WTC11 (cell line): Measurements from ENCODE around the gene RNF19B. TPM values are rescaled to one million over a fixed set of nuclear protein-coding genes. Genes with fewer than 3 reads are reported as not detected.
"Not testable (repeated sequence)": the region's sequence is repeated elsewhere in the genome, so short reads cannot be mapped to it uniquely, and the experiment has no call there.

Source experiments
- ATAC-seq: fragments of 200-7000 bp; cut with Tn5 transposase; 2 replicates; pipeline ENCODE4 v1.10.0; 2021; ENCODE audit warnings: mild to moderate bottlenecking, moderate library complexity
- CTCF ChIA-PET: fragments of 300-600 bp; sonication (Branson Sonifier 250); formaldehyde crosslinking; loops from one replicate; lab custom pipeline; 2021; ENCODE audit warnings: antibody characterized with exemption; lab: Charles Lee
- POLR2A ChIA-PET: fragments of 350-600 bp; sonication (Branson Sonifier 250); formaldehyde crosslinking; loops from one replicate; lab custom pipeline; 2021; ENCODE audit warnings: antibody characterized with exemption; lab: Charles Lee
- DNase-seq: peaks from one replicate; pipeline ENCODE4 v3.0.0; 2021; ENCODE audit warnings: low spot score
- H3K27ac Mint-ChIP-seq: 2 replicates; pipeline ENCODE4 v1.8.0; 2021; ENCODE audit warnings: mixed read lengths
- H3K27me3 Mint-ChIP-seq: 2 replicates; pipeline ENCODE4 v1.8.0; 2021; ENCODE audit warnings: low read depth, mild to moderate bottlenecking, moderate library complexity, mixed read lengths
- H3K36me3 Mint-ChIP-seq: 2 replicates; pipeline ENCODE4 v1.8.0; 2021; ENCODE audit warnings: mixed read lengths
- H3K4me1 Mint-ChIP-seq: 2 replicates; pipeline ENCODE4 v1.8.0; 2022; ENCODE audit warnings: mixed read lengths
- H3K4me3 Mint-ChIP-seq: 2 replicates; pipeline ENCODE4 v1.8.0; 2021; ENCODE audit warnings: mild to moderate bottlenecking, moderate library complexity, mixed read lengths
- H3K9me3 Mint-ChIP-seq: 2 replicates; pipeline ENCODE4 v1.8.0; 2021; ENCODE audit warnings: mixed read lengths
- EMX1 ChIP-seq: fragments of 250-450 bp; sonication (Bioruptor Pico); IDR thresholded peaks from 2 replicates; pipeline ENCODE4 v1.8.0; 2021; ENCODE audit warnings: mild to moderate bottlenecking
- ETV6 ChIP-seq: sonication (generic); formaldehyde crosslinking; IDR thresholded peaks from 2 replicates; pipeline ENCODE4 v1.8.1; 2022; ENCODE audit warnings: mild to moderate bottlenecking, missing genetic modification reagents
- FOXJ3 ChIP-seq: sonication (generic); formaldehyde crosslinking; IDR thresholded peaks from 2 replicates; pipeline ENCODE4 v1.9.0; 2021; ENCODE audit warnings: missing genetic modification reagents, mild to moderate bottlenecking, borderline replicate concordance
- FOXK1 ChIP-seq: sonication (generic); formaldehyde crosslinking; IDR thresholded peaks from 2 replicates; pipeline ENCODE4 v1.8.0; 2022; ENCODE audit warnings: mild to moderate bottlenecking, moderate library complexity, missing genetic modification reagents
- GABPB1 ChIP-seq: sonication (generic); formaldehyde crosslinking; IDR thresholded peaks from 2 replicates; pipeline ENCODE4 v1.8.1; 2023; ENCODE audit warnings: mild to moderate bottlenecking, missing genetic modification reagents
- GRHL2 ChIP-seq: fragments of 250-450 bp; sonication (Bioruptor Pico); IDR thresholded peaks from 2 replicates; pipeline ENCODE4 v1.8.0; 2022; ENCODE audit warnings: mild to moderate bottlenecking, moderate library complexity; ENCODE audit not compliant: insufficient replicate concordance, severe bottlenecking
- HMGA2 ChIP-seq: fragments of 250-450 bp; sonication (Bioruptor Pico); IDR thresholded peaks from 2 replicates; pipeline ENCODE4 v1.4.0; 2021; ENCODE audit warnings: mild to moderate bottlenecking, moderate library complexity
- MXD4 ChIP-seq: fragments of 250-450 bp; sonication (Bioruptor Pico); IDR thresholded peaks from 2 replicates; pipeline ENCODE4 v1.8.0; 2021; ENCODE audit warnings: mild to moderate bottlenecking, moderate library complexity, borderline replicate concordance
- NFE2L1 ChIP-seq: sonication (generic); formaldehyde crosslinking; IDR thresholded peaks from 2 replicates; pipeline ENCODE4 v1.8.1; 2023; ENCODE audit warnings: missing genetic modification reagents
- RELA ChIP-seq: sonication (generic); formaldehyde crosslinking; IDR thresholded peaks from 2 replicates; pipeline ENCODE4 v1.8.1; 2022; ENCODE audit warnings: missing genetic modification reagents, mild to moderate bottlenecking, borderline replicate concordance
- TP53 ChIP-seq: sonication (generic); formaldehyde crosslinking; IDR thresholded peaks from 2 replicates; pipeline ENCODE4 v1.8.1; 2023; ENCODE audit warnings: mild to moderate bottlenecking, missing genetic modification reagents
- ZNF219 ChIP-seq: sonication (generic); formaldehyde crosslinking; IDR thresholded peaks from 2 replicates; pipeline ENCODE4 v1.8.0; 2023; ENCODE audit warnings: missing genetic modification reagents, mild to moderate bottlenecking, borderline replicate concordance
- ZNF263 ChIP-seq: sonication (generic); formaldehyde crosslinking; IDR thresholded peaks from 2 replicates; pipeline ENCODE4 v1.8.1; 2022; ENCODE audit warnings: low read depth, mild to moderate bottlenecking, moderate library complexity, missing genetic modification reagents
- ZNF396 ChIP-seq: fragments of 250-450 bp; sonication (Bioruptor Pico); IDR thresholded peaks from 2 replicates; pipeline ENCODE4 v1.8.0; 2021; ENCODE audit warnings: mild to moderate bottlenecking, moderate library complexity, borderline replicate concordance
- total RNA-seq: library from RNA; stranded (reverse); gene quantifications from 3 replicates; pipeline ENCODE4 v1.2.3, GENCODE V29; 2021
- TF ChIP-seq, protein P1 (sequence below): sonication (generic); formaldehyde crosslinking; IDR thresholded peaks from 2 replicates; pipeline ENCODE4 v1.8.1; 2023; ENCODE audit warnings: mild to moderate bottlenecking, missing genetic modification reagents, borderline replicate concordance
- TF ChIP-seq, protein P2 (sequence below): sonication (generic); formaldehyde crosslinking; IDR thresholded peaks from 2 replicates; pipeline ENCODE4 v1.8.0; 2023; ENCODE audit warnings: missing genetic modification reagents
- TF ChIP-seq, protein P3 (sequence below): sonication (generic); formaldehyde crosslinking; IDR thresholded peaks from 2 replicates; pipeline ENCODE4 v1.8.0; 2022; ENCODE audit warnings: mild to moderate bottlenecking, missing genetic modification reagents
- TF ChIP-seq, protein P4 (sequence below): sonication (generic); formaldehyde crosslinking; conservative IDR thresholded peaks from 2 replicates; pipeline ENCODE4 v1.8.1; 2022; ENCODE audit warnings: mild to moderate bottlenecking, missing genetic modification reagents
- TF ChIP-seq, protein P5 (sequence below): sonication (generic); formaldehyde crosslinking; IDR thresholded peaks from 2 replicates; pipeline ENCODE4 v1.8.0; 2022; ENCODE audit warnings: mild to moderate bottlenecking, missing genetic modification reagents
- TF ChIP-seq, protein P6 (sequence below): sonication (generic); formaldehyde crosslinking; IDR thresholded peaks from 2 replicates; pipeline ENCODE4 v1.8.1; 2023; ENCODE audit warnings: mild to moderate bottlenecking, missing genetic modification reagents, moderate library complexity

The RNF19B gene
- total RNA-seq, 1 experiment from 2014 or later, result 21.9 TPM

DNA sequence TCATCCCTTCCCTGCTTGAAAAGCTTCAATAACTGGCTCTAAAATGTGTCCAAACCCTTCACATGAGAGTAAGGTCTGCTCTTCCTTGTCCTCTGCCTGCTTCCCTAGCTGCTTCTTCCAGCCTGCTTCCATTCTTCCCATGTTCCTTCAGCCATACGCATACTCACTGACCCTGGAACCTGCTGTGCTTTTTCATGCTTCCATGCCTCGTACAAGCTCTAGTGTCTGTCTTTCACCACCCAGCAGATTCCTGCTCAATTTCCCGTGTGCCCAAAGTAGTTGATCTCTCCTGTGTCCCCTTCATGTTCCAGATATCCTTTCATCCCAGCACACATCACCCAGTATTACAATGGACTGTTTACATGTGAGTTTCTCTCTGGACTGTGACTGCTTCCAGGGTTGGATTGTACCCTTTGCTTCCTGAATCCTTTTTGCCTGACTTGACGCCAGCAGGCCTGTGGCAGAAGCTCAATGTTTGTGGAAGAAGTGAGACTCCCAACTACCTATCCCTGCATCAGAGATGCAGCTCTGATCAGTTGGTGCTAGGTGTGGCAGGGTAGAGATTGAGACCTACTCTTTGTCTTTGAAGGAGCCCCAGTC is 35.9 kb upstream of the RNF19B start (continued):
- TF ChIP-seq, protein P1, sequence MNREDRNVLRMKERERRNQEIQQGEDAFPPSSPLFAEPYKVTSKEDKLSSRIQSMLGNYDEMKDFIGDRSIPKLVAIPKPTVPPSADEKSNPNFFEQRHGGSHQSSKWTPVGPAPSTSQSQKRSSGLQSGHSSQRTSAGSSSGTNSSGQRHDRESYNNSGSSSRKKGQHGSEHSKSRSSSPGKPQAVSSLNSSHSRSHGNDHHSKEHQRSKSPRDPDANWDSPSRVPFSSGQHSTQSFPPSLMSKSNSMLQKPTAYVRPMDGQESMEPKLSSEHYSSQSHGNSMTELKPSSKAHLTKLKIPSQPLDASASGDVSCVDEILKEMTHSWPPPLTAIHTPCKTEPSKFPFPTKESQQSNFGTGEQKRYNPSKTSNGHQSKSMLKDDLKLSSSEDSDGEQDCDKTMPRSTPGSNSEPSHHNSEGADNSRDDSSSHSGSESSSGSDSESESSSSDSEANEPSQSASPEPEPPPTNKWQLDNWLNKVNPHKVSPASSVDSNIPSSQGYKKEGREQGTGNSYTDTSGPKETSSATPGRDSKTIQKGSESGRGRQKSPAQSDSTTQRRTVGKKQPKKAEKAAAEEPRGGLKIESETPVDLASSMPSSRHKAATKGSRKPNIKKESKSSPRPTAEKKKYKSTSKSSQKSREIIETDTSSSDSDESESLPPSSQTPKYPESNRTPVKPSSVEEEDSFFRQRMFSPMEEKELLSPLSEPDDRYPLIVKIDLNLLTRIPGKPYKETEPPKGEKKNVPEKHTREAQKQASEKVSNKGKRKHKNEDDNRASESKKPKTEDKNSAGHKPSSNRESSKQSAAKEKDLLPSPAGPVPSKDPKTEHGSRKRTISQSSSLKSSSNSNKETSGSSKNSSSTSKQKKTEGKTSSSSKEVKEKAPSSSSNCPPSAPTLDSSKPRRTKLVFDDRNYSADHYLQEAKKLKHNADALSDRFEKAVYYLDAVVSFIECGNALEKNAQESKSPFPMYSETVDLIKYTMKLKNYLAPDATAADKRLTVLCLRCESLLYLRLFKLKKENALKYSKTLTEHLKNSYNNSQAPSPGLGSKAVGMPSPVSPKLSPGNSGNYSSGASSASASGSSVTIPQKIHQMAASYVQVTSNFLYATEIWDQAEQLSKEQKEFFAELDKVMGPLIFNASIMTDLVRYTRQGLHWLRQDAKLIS (CRISPR knock-in tag), result no peak

DNA sequence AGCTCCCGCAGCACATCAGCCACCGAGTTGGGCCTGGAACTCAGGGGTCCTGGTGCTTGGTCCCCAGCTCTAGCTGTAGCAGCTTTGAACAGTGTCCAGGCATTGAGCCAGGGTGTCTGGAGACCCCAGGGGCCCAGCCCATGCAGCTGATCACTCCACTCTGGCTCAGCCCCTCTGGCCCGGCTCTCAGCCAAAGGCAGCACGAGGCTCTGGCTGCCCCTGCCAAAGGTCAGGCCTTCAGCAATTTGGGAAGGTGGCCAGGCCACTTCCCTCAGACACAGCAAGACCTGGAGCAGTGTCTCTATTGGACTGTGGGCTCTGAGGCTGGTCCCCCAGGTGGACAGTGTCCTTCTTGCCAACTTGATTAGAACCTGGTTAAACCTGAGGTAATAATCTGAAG is 34.4 kb upstream of the RNF19B start:
- CTCF ChIA-PET, result interaction anchor here (0.6 to 1.7 kb wide), 3 partner anchors 8 to 1871 kb away, joined by 3 to 8 read pairs (median 4); no protein-coding TSS in a partner anchor
- ATAC-seq (no peak), DNase-seq (no peak)
- POLR2A ChIA-PET, result no interaction called here
- TF ChIP-seq HMGA2, result no peak
- TF ChIP-seq GRHL2 (CRISPR knock-in tag), result no peak
- TF ChIP-seq TP53 (CRISPR knock-in tag), result no peak
- no peak for TF ChIP-seq EMX1 (CRISPR knock-in tag)
- TF ChIP-seq FOXK1 (CRISPR knock-in tag), result no peak
- TF ChIP-seq, protein P2, sequence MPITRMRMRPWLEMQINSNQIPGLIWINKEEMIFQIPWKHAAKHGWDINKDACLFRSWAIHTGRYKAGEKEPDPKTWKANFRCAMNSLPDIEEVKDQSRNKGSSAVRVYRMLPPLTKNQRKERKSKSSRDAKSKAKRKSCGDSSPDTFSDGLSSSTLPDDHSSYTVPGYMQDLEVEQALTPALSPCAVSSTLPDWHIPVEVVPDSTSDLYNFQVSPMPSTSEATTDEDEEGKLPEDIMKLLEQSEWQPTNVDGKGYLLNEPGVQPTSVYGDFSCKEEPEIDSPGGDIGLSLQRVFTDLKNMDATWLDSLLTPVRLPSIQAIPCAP, result no peak
- no peak for TF ChIP-seq MXD4
- TF ChIP-seq ETV6, result no peak
- H3K4me1 Mint-ChIP-seq, result peaks cover 14% of the 10 kb centered on the region
- no peaks in the 10 kb centered on the region for H3K9me3 Mint-ChIP-seq
- H3K36me3 Mint-ChIP-seq, result no peaks in the 10 kb centered on the region
- no peak overlapping the region for H3K4me3 Mint-ChIP-seq
- no peak overlapping the region for H3K27ac Mint-ChIP-seq
- no peaks in the 10 kb centered on the region; the same call in 1 of the 2 replicates for H3K27me3 Mint-ChIP-seq

DNA sequence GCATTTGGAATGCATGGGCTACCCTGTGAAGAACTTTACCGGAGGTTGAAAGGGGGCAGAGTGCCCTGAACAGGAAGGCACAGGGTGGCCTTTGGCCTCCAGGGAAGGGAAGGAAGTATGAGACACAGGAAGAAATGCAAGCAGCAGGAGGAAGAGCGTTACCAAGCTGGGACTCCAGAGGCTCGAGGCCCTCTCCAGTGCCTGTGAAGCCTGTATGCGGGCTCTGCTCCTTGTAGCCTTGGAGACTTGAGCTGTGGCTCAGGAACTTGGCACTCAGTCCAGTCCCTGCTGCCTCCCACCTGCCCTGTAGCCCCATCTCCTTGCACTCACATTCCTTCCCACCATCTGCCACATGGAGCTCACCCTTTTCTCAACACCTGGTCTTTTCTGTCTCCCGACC is 33.5 kb upstream of the RNF19B start:
- Mint-ChIP-seq H3K36me3 (no peaks in the 10 kb centered on the region), H3K9me3 (no peaks in the 10 kb centered on the region), H3K27ac (no peak overlapping the region), H3K27me3 (no peaks in the 10 kb centered on the region; the same call in 1 of the 2 replicates), H3K4me3 (no peak overlapping the region), H3K4me1 (peaks cover 15% of the 10 kb centered on the region)
- DNase-seq (no peak), ATAC-seq (no peak)
- TF ChIP-seq ZNF396 (no peak), GABPB1 (no peak), EMX1 (CRISPR knock-in tag) (no peak)
- TF ChIP-seq, protein P3, sequence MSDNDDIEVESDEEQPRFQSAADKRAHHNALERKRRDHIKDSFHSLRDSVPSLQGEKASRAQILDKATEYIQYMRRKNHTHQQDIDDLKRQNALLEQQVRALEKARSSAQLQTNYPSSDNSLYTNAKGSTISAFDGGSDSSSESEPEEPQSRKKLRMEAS (CRISPR knock-in tag), result no peak
- TF ChIP-seq, protein P4, sequence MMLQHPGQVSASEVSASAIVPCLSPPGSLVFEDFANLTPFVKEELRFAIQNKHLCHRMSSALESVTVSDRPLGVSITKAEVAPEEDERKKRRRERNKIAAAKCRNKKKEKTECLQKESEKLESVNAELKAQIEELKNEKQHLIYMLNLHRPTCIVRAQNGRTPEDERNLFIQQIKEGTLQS (CRISPR knock-in tag), result no peak
- ChIA-PET CTCF (interaction anchor here (0.6 to 1.7 kb wide), 4 partner anchors 9 to 111 kb away, joined by 4 to 8 read pairs (median 6); no protein-coding TSS in a partner anchor), POLR2A (no interaction called here)

DNA sequence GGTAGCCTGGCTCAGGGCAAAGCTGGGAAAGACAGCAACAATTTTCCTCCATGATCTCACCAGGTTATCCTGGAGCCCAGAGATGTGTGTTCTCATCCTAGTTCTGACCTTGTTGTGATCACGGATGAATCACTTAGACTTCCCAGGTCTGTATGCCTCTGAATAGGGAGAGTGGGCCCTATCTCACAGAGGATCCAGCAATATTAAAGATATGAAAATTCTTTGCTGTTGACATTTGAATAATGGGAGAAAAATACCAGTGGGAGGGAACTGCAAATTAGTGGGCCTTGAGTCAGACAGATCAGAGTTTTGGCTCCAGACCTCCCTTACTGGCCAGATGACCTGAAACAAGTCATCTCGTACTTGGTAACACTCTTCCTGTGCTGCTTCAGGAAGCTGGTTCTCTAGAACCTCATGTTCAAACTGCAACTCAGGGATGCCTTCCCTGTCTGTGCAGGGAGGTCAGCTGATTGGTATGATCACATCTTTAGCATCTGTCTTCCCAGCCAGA is 32.8 kb upstream of the RNF19B start:
- ChIA-PET CTCF (interaction anchor here (1.3 to 1.7 kb wide), 3 partner anchors 9 to 64 kb away, joined by 3 to 8 read pairs (median 4); no protein-coding TSS in a partner anchor), POLR2A (no interaction called here)
- H3K36me3 Mint-ChIP-seq, result no peaks in the 10 kb centered on the region
- no peaks in the 10 kb centered on the region for H3K9me3 Mint-ChIP-seq
- H3K4me1 Mint-ChIP-seq, result peaks cover 21% of the 10 kb centered on the region
- DNase-seq (no peak), ATAC-seq (no peak)
- H3K4me3 Mint-ChIP-seq, result no peak overlapping the region
- H3K27ac Mint-ChIP-seq, result peak overlapping the region; percentile 17; the same call in 1 of the 2 replicates
- TF ChIP-seq RELA (CRISPR knock-in tag) (no peak), ZNF263 (no peak), GRHL2 (CRISPR knock-in tag) (no peak), NFE2L1 (CRISPR knock-in tag) (no peak), ZNF219 (no peak), FOXJ3 (CRISPR knock-in tag) (no peak)
- TF ChIP-seq, protein P5, sequence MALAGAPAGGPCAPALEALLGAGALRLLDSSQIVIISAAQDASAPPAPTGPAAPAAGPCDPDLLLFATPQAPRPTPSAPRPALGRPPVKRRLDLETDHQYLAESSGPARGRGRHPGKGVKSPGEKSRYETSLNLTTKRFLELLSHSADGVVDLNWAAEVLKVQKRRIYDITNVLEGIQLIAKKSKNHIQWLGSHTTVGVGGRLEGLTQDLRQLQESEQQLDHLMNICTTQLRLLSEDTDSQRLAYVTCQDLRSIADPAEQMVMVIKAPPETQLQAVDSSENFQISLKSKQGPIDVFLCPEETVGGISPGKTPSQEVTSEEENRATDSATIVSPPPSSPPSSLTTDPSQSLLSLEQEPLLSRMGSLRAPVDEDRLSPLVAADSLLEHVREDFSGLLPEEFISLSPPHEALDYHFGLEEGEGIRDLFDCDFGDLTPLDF (CRISPR knock-in tag), result no peak
- TF ChIP-seq, protein P6, sequence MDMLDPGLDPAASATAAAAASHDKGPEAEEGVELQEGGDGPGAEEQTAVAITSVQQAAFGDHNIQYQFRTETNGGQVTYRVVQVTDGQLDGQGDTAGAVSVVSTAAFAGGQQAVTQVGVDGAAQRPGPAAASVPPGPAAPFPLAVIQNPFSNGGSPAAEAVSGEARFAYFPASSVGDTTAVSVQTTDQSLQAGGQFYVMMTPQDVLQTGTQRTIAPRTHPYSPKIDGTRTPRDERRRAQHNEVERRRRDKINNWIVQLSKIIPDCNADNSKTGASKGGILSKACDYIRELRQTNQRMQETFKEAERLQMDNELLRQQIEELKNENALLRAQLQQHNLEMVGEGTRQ (CRISPR knock-in tag), result no peak
- no peaks in the 10 kb centered on the region; the same call in 1 of the 2 replicates for H3K27me3 Mint-ChIP-seq

DNA sequence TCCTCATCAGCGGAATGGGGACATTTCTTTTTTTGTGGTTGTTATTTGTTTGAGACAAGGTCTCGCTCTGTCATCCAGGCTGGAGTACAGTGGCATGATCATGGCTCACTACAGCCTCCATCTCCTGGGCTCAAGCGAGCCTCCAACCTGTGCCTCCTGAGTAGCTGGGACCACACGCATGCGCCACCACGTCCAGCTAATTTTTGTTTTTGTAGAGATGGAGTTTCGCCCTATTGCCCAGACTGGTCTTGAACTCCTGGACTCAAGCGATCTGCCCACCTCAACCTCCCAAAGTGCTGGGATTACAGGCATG is 28.7 kb upstream of the RNF19B start:
- CTCF ChIA-PET, result interaction anchor here (1.7 to 2.0 kb wide), 3 partner anchors 8 to 93 kb away, joined by 3 to 17 read pairs (median 9); no protein-coding TSS in a partner anchor
- peaks cover 25% of the 10 kb centered on the region for H3K4me1 Mint-ChIP-seq
- H3K27ac Mint-ChIP-seq, H3K9me3 Mint-ChIP-seq, H3K27me3 Mint-ChIP-seq, DNase-seq, H3K4me3 Mint-ChIP-seq, H3K36me3 Mint-ChIP-seq, ATAC-seq, POLR2A ChIA-PET: not testable (repeated sequence)
